GM21737 (cell line): ENCODE results near the gene FMNL2.
A peak's percentile ranks its signal among the peaks of the same experiment; 100 is the strongest.

Experiments
- ATAC-seq: cut with Tn5 transposase; IDR thresholded peaks from one replicate; pipeline ENCODE4 v1.9.1; 2021; ENCODE audit warnings: mild to moderate bottlenecking, moderate library complexity; ENCODE audit not compliant: unreplicated experiment

FMNL2 gene

GRCh38 chr2:152686321-152686720 is 351.3 kb downstream of the FMNL2 start:
- ATAC-seq = no peak

GRCh38 chr2:152693033-152693432 is 358.1 kb downstream of the FMNL2 start:
- peak; percentile 81 for ATAC-seq

GRCh38 chr2:152694161-152694661 is 359.2 kb downstream of the FMNL2 start:
- peak; percentile 50 for ATAC-seq

GRCh38 chr2:152695763-152696162 is 360.8 kb downstream of the FMNL2 start:
- ATAC-seq = no peak

- ATAC-seq = no peak
Observed at GRCh38 chr2:152696476-152696875, 361.5 kb downstream of the FMNL2 start.
